NCI-H82 treated with DMSO at 0.1 percent for 48 hours (cell line): ENCODE measurements around the gene LRRTM4.
A peak's percentile ranks its signal among the peaks of the same experiment; 100 is the strongest.
"Not testable (repeated sequence)": the region's sequence is repeated elsewhere in the genome, so short reads cannot be mapped to it uniquely, and the experiment has no call there.

Source experiments
- DNase-seq: peaks from one replicate; lab custom pipeline; 2025; ENCODE audit not compliant: unreplicated experiment; lab: John Stamatoyannopoulos, UW

LRRTM4 gene

DNA sequence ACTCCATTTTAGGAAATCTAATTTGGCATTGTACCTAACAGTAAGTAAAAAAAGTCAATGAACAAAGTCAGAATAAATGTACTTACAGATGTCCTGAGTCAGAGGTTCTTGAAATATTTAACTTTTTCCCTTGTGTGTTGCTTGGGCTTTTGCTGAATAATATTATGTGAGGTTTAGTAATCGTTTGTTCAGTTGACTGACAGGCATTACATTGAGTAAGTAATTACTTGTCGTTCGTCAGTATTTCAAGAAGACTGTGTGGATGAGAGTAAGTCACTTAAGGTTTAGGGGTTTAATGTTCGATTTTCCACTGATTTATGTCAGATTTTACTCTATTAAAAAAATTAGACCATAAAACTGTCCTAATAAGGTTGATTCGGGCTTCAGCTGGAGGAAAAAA is 342.9 kb downstream of the LRRTM4 start:
- no peak for DNase-seq

DNA sequence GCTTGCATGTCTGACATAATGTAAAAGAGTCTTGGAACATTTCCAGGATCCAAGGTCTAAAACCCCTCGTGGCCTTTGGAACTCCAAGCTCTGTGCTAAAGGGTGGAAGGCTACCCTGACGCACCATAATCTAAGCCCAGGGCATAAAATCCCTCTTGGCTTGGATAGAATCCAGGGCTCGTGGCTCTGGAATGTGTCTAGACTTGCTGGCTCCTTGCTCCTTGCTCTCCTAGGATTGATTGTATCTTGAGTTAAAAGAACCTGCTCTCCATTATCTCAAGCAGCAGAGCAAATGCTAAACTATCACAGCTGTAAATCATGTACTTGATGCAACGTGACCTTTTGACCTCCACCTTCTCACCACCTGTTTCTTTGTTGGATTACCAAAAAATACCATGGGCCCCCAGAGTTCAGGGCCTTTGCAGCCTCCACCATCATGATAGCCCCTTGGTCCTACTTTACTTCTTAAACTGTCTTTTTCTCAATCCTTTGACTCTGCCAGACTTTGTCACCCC is 346.9 kb downstream of the LRRTM4 start:
- DNase-seq, result not testable (repeated sequence)

DNA sequence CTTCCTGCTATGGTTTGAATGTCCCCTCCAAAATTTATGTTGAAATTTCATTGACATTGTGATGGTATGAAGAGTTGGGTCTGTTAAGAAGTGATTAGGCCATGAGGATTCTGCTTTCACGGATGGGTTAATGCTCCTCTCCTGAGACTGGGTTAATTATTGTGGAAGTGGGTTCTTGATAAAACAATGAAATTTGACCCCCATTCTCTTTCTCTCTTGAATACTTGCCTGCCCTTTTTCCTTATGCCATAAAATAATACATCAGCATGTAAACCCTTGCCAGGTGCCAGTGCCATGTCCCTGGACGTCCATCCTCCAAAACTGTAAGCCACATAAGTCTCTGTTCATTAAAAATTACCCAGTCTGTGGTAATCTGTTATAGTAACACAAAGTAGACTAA is 352.8 kb downstream of the LRRTM4 start:
- no peak for DNase-seq

DNA sequence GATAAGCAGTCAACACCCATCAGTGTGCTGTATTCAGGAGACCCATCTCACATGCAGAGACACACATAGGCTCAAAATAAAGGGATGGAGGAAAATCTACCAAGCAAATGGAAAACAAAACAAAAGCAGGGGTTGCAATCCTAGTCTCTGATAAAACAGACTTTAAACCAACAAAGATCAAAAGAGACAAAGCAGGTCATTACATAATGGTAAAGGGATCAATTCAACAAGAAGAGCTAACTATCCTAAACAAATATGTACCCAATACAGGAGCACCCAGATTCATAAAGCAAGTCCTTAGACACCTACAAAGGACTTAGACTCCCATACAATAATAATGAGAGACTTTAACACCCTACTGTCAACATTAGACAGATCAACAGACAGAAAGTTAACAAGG is 358.2 kb downstream of the LRRTM4 start:
- not testable (repeated sequence) for DNase-seq

DNA sequence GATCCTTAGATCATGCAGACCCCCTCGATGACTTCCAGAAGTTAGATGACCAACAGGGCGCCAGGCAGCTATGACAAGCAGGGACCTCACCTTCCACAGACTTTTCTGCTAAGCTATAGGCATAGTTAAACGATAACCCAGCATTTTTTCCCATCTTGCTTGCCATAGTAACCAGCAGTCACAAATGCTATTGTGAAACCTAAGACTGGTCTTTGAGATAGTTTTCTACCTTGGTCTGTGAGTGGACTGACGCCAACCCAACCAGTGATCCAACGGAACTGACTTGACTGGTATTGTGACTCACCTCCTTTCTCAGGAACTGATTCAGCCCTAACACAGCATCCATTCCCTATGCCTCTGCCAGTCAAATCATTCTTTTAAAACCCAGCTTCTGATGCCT is 361.2 kb downstream of the LRRTM4 start:
- DNase-seq, result no peak

DNA sequence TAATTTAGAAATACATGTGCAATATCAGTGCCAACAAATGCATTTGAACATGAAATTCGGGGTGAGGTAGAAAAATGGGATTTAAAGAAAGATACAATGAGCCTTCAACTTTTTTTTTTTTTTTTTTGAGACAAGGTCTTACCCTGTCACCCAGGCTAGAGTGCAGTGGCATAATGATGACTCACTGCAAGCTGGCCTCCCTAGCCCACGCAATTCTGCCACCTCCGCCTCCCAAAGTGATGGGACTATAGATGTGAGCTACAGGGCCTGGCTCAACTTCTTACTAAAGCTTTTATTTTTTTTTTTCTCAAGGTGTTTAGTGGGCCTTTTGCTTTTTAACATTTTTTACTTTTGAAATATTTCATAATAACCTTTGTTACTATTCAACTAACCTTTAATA is 365.6 kb downstream of the LRRTM4 start:
- no peak for DNase-seq

DNA sequence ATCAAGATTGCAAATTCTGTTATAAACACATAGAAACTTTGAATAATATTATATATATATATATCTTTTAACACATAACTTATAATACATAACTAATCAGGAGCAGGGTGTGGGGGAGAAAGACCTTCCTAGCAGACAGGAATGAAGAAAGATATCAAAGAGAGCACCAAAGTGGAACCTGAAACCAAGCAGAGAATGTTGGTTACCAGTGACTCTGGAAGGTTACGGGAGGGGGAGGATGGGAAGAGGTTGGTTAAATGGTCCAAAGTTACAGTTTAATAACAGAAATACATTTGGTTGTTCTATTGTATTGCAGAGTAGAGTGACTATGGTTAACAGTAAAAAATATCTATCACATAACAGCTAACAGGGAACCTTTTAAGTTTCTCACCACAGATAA is 366.7 kb downstream of the LRRTM4 start:
- DNase-seq, result no peak

DNA sequence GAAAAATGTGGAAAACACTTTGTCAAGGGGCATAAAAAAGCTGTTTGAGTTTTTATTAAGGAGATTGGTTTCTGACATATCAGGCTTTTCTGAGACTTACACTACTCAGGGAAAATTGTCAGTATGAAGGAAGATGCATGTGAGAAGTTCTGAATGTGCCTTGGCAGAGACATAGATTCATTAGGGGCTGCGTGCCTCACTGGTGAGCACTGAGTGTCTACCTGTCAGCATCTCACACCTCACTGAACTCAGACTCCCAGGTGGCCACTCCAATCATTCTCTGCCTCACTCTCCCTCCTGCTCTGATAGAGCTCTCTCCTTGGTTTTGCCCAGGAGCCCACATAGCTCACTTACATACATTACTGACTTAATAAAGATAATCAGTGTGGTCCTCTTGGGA is 372.6 kb downstream of the LRRTM4 start:
- DNase-seq, result no peak

DNA sequence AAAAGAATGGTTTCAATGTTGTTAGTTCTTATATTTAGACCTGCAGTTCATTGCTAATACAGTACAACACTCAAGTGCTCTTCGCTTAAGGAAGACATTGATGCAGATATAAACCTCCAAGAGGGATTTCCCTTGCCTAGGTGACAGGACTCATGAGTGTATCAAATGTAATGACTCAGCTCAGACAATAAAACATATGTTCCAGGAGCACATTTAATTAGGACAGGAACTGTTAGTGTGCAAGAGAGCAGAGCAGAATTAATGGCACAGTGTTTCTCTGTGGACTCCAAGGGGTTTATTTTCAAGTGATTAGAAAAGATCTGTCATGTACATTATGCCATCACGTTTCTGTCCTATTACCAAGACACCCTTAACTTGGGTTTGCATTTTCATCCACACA is 375.0 kb downstream of the LRRTM4 start:
- DNase-seq, result peak; percentile 3

DNA sequence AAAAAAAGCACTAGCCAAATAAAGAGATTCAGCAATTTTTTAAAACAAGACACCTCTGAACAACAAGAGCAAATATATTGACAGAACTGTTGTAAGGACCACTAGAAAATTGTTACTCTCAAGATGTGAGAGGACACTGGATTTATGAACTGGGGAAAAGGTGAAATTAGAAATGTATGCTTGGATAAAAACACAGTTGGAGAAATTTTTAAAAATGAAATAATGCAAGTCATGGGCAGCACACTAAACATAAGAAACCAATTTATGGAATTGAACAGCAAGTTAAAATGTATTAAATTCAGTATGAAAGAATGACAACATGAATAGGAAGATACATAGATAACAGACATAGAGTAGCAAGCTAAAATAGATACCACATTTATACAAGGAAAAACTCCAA is 377.4 kb downstream of the LRRTM4 start:
- no peak for DNase-seq

DNA sequence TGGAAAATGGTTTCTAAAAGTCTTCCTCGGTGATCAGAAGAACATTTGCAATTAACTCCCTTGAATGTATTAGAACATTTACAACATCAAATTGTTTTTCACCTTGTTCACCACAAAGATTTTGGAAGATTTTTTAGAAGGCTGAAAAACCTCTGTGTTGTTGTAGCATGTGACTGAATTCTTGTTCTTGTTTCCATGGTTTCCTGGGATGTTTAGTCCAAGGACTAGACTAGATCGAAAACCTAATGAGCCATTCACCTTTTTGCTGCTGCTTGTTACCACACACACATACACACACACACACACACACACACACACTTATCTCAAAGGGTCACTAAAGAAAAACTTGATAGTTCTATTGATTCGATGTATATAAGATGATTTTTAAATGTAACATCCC is 380.0 kb downstream of the LRRTM4 start:
- no peak for DNase-seq

DNA sequence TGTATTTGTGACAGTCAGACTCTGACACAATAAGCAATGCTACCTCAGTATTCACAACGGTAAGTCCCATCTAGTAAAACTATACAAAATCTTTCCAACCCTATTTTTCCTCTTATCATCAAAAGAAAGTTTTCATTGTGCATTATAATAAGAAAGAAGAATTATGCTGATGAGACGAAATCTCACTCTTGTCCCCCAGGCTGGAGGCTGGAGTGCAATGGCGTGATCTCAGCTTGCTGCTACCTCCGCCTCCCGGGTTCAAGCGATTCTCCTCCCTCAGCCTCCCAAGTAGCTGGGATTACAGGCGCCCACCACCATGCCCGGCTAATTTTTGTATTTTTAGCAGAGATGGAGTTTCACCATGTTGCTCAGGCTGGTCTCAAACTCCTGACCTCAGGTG is 393.7 kb downstream of the LRRTM4 start:
- not testable (repeated sequence) for DNase-seq

DNA sequence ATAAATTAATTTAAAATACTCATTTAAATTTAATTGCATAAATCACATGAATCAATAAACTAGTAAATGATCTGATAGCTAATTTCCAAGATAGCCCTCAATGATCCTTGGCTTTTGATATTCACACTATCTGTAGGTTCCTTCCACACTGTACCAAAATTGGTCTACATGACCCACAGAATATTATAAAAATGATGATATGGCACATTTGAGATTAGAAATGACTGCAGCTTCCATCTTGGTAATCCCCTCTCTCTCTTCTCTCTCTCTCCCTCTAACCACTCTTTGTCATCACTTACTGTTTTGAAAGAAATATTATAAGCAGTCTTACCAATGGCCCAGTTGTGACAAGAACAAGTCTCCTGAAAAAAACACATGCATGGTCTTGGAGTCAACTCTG is 394.8 kb downstream of the LRRTM4 start:
- DNase-seq, result no peak

DNA sequence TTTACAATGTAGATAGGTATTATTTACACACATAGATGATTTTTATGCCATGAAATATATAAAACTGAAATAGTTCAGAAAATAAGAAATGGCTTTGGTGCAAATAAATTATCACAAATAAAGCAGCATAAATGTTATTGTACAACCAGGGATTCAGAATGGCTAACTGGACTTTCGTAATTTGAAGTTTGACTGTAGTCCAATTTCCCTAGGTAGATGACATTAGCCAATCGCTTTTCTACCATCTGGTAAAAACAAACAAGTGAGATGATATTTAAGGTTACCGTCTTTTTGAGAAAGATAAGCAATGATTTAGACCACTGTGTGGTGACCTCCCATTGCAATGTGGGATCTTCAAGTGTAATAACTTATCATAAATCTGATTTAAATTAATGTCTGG is 400.7 kb downstream of the LRRTM4 start:
- DNase-seq, result no peak

DNA sequence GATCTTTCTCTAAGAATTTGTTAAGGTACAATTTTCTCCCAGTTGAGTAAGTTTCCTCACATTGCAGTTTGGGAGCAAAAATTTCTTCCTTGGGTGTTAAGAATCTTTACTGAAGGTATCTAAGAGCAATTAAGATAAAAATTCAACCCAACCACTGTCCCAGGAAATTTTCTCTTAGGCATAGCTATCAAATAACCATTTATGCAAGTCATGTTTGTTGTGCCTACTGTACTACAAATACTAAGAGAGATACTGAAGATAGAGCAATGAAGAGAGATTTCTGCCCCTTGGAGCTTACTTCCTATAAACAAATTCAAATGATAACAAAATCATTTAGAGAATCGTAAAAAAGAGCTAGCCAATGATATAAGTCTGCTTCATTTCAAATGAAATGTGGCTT is 402.8 kb downstream of the LRRTM4 start:
- no peak for DNase-seq

DNA sequence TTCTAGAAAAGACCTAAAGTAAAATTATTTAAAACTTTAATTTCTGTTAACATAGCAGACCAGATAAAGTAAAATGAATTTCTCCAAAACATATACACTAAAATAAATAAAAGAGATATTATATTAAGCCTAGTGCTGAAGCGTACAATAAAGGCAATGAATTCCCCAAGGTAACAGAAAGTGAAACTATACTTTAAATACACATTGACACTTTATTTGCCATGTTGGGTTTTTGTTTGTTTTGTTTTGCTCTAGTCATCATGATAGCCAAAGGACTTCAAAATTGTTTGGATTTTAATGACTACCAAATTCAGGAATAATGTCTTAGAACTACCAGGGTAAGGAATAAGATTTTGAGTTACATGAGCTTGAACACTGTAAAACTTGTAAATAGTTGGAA is 413.3 kb downstream of the LRRTM4 start:
- no peak for DNase-seq

DNA sequence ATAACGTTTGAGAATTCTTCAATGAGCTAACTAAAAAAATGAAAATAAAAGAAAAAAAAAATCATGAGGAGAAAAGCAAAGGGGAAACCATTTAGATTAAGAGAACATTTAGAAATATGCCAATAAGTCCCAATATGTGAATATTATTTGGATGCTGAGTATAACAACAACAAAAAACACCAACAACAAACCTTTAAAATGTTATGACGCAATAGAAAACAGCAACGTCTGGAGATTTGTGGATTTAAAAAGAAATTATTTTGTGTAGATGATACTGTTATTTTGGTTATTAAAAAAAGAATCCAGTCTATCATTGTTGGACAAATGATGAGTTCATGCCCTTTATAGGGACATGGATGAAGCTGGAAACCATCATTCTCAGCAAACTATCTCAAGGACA is 417.2 kb downstream of the LRRTM4 start:
- DNase-seq, result no peak

DNA sequence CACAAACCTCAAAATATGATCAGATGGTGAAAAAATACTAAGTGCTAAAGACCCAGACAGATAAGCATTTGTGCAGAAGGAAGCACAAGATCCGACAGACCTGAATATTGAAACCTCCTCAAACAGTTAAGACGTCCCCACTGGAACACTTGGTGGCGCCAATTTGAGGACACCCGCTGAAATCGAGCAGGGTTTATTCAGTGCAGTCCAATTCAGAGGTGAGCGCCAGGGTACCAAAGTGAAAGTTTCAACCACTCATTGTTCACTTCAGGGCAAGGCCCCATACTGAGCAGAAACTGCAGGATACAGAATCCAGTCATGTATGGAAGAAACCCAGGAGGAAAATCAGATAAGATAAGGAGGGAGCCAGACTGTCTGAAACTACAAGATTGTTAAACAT is 417.6 kb downstream of the LRRTM4 start:
- DNase-seq, result no peak

DNA sequence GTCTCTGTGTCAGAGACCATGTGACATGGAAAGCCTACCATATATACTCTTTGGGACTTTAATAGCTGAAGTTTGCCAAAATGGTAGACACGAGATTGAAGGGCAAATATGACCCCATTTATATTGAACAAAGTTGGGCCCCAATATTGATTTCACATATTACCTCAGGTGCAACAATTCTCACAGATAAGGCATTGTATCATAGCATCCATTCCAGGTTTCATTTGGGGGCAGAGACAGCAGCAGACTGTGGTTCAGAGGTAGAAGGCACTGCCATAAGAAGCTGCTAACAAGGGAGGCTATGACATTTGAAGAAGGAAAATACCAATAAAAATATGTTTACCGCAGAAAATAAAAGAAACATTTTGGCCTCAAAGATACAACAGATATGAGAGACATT is 419.2 kb downstream of the LRRTM4 start:
- no peak for DNase-seq

DNA sequence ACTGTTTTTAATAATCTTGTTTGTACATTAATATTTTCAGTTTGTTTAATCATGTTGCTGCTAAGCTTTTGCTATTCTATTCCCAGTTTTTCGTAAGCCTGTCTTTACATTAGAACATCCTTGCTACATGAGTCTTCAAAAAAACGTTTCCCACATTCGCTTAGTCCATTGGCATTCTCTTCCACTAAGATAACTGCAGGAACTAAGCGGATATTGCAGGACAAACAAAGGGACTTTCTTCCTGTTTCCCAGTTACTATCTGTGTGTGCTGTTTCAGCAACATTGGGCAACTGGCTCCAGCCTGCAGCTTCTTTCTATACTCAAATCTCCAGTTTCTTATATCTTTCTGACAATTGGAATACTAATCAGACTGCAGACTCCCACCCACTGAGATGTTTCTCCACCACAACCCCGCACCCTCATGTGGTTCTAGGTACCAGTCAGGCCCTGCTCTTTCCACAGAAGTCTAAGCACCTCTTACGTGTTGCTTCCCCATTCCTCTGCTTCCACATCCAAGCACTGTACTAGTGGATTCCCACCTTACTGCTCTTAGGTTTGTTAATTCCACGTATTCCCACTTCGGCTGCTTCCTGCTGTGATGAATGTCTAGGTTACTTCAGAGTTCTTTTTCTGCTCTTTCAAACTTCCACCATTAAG is 420.3 kb downstream of the LRRTM4 start:
- DNase-seq, result no peak

DNA sequence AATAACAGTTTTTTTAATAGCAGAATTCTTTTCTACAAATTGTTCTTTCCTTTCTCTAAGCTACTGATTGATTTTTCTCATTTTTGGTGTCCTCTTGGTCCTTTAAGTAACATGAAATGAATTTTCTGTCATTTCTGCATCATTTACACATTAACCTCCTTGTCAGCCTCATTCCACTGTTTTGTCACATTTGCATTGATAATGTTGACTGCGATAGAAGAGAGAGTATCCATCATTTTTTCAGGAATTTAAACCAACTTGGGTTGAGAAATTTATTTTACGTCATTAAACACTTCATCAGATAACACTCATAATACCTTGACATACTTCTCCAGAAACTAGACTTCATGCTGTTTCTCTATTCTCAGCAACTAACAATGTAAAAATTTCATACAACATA is 422.2 kb downstream of the LRRTM4 start:
- DNase-seq, result no peak

DNA sequence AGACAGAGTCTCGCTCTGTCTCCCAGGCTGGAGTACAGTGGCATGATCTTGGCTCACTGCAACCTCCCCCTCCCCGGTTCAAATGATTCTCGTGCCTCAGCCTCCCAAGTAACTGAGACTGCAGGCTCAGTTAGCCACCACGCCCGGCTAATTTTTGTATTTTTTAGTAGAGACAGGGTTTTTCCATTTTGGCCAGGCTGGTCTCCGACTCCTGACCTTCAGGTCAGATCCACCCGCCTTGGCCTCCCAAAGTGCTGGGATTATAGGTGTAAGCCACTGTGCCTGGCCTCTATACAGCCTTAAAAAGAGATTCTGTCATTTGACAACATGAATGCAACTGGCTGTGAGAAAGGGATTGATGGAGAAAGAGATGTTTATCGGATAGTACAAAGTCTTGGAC is 426.7 kb downstream of the LRRTM4 start:
- not testable (repeated sequence) for DNase-seq

DNA sequence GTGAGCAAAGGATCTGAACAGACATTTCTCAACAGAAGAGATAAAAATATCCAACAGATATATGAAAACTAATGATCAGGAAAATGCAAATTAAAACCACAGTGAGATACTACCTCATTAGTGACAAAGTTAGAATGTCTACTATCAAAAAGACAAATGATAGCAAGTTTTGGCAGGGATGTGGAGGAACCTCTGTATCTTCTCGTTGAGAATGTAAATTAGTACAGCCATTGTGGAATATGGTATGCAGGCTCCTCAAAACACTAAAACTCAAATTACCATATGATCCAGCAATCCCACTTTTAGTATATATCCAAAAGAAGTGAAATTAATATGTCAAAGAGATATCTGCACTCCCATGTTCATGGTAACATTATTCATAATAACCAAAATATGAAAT is 427.1 kb downstream of the LRRTM4 start:
- no peak for DNase-seq
